ENCODE results near the gene UBE2B.

DNA sequence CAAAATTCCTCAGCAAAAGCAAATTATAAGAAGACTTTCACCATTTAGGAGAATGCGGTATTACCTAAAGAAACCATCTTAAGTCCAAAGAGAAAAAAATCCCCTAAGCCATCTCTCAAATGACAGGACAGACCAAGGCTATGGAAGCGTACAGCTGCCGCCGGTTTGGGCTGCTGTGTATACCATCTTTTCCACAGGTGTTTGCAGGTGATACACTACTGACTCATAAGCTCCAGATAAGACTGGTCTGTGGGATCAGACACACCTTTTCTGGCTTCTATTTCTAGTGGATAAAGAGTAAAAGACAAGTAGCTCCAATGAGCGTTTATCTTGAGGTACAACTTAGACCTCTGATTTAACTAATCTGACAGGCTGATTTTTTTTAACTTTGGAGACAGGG is 32.6 kb downstream of the UBE2B start:
- TF ChIP-seq, protein P1, sequence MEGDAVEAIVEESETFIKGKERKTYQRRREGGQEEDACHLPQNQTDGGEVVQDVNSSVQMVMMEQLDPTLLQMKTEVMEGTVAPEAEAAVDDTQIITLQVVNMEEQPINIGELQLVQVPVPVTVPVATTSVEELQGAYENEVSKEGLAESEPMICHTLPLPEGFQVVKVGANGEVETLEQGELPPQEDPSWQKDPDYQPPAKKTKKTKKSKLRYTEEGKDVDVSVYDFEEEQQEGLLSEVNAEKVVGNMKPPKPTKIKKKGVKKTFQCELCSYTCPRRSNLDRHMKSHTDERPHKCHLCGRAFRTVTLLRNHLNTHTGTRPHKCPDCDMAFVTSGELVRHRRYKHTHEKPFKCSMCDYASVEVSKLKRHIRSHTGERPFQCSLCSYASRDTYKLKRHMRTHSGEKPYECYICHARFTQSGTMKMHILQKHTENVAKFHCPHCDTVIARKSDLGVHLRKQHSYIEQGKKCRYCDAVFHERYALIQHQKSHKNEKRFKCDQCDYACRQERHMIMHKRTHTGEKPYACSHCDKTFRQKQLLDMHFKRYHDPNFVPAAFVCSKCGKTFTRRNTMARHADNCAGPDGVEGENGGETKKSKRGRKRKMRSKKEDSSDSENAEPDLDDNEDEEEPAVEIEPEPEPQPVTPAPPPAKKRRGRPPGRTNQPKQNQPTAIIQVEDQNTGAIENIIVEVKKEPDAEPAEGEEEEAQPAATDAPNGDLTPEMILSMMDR (conservative IDR thresholded peaks at IDR 0.05; ENCODE audit: low read depth in 2 of 2) = no peak
- TF ChIP-seq POLR2AphosphoS5 (IDR thresholded peaks at IDR 0.05; ENCODE audit: low read depth) (no peak), NANOG (IDR thresholded peaks at IDR 0.05; ENCODE audit: borderline replicate concordance) (no peak), EZH2phosphoT487 (IDR thresholded peaks at IDR 0.05; ENCODE audit: unreplicated experiment) (no peak), EZH2 (IDR thresholded peaks at IDR 0.05; ENCODE audit: low read depth, unreplicated experiment) (no peak)
- TF ChIP-seq, protein P2, sequence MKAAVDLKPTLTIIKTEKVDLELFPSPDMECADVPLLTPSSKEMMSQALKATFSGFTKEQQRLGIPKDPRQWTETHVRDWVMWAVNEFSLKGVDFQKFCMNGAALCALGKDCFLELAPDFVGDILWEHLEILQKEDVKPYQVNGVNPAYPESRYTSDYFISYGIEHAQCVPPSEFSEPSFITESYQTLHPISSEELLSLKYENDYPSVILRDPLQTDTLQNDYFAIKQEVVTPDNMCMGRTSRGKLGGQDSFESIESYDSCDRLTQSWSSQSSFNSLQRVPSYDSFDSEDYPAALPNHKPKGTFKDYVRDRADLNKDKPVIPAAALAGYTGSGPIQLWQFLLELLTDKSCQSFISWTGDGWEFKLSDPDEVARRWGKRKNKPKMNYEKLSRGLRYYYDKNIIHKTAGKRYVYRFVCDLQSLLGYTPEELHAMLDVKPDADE (IDR thresholded peaks at IDR 0.05) = no peak
